Stimulated activated CD8-positive, alpha-beta memory T cell treated with anti-CD3 and anti-CD28 coated beads, Interleukin-15, amount 100 ng/mL, for 24 hours (primary cell): ENCODE results near the gene C4orf50.
"Not testable (repeated sequence)": the region's sequence is repeated elsewhere in the genome, so short reads cannot be mapped to it uniquely, and the experiment has no call there.

Experiments used
- DNase-seq: peaks from one replicate; pipeline ENCODE4 v3.0.0-alpha.2; 2020; ENCODE audit warnings: low read depth

C4orf50 gene

DNA sequence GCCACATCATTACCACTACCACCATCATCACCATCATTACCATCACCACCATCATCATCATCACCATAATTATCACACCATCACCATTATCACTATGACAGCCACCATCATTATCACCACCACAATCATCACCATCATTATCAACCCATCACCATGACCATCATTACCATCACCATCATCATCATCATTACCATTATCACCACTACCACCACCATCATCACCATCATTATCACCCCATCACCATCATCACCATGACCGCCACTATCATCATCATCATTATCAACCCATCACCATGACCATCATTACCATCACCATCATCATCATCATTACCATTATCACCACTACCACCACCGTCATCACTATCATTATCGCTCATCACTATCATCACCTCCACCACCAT lies 161.9 kb downstream of the C4orf50 start:
- not testable (repeated sequence) for DNase-seq

DNA sequence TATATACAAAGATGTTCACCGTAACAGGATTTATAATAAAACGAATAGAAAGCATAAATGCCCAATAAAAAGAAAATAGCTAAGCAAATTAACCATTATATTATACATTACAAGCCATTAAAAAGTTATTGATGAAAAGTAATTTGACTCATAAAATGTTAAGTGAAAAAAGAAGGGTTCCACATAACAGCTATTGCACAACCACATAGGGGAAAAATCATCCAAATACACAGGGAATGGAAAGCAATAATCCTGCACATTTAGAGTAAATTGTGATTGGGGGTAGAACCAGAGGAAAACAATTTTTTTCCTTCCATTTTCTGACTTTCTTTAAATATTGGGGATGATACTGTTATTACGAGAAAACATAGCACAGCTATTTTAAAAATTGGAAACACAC lies 163.3 kb downstream of the C4orf50 start:
- no peak for DNase-seq

DNA sequence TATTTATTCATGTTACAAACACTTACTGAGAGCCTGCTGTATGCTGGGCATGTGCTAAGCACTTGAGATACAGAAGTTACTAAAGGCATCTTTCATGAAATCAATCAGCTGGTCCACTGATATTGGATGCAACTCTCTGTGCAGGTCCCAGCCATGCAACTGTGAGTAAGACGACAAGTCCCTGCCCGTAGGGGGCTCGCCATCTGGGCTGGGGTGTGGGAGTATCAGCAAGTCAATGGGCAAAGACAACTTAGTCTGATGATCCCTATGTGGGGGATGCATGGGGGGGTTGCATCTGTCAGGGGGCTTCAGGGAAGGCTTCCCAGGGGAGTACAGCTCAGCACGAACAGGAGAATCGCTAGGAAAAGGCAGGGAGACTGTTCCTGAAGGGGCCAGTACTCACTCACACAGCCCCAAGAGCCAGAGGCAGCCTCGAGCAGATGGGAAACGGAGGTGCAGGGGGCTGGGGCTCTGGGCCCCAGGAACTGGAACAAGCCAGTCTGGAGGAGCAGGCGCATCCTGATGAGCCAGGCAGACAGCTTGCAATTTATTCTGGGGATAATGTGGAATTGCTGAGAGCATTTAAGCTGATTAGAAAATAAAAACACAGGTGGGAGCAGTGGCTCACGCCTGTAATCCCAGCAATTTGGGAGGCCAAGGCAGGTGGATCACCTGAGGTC lies 165.6 kb downstream of the C4orf50 start:
- no peak for DNase-seq

DNA sequence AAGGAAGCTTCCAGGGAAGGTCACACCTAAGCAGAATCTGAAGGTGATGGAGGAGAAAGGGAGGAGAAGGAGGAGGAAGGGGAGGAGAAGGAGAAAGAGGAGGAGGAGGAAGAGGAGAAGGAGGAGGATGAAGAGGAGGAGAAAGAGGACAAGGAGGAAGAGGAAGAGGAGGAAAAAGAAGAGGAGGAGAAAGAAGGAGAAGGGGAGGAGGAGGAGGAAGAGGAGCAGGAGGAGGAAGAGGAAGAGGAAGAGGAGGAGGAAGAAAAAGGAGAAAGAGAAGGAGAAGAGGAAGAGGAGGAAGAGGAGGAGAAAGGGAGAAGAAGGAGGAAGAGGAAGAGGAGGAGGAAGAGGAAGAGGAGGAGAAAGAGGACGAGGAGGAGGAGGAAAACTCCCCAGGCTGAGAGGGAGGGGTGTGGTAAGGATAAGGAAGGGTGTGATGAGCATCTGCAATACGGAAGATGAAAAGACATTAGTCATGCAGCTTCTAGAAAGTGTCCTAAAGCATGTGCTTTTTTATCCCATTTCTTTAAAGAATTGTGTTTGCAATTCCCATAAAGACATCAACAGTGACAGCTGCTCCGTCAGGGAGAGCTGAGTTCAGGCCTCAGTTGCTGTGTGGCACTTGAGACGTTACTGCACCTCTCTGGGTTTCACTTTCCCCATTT lies 166.5 kb downstream of the C4orf50 start:
- DNase-seq: no peak
